Hippocampal formation (tissue), 2 donors: ENCODE measurements around the gene MSI1.
"Not testable (repeated sequence)": the region's sequence is repeated elsewhere in the genome, so short reads cannot be mapped to it uniquely, and the experiment has no call there.

Experiments used
- DNase-seq, 2 donors: peaks; one replicate each; lab custom pipeline; 2025; lab: John Stamatoyannopoulos, UW

MSI1 gene

DNA sequence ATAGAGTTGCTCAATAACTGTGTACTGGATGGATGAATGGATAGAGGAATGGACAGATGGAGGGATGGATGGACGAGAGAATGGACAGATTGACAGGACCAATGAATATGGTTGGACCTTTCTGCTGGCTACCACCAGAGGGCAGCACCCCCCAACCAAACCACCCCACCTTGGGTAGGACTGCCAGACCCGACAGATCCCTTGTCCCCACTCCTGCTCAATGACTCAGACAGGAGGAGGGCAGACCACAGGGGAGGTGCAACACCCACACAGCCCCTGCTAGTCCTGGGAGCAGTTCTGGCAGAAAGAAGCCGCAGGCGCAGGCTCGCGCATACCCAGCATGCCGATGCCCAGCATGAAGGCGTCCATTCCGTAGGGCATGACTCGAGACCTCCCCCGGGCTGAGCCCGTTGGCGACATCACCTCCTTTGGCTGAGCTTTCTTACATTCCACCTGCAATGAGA lies 12.4 kb downstream of the MSI1 start:
- DNase-seq: peak; percentile 69 to 70

DNA sequence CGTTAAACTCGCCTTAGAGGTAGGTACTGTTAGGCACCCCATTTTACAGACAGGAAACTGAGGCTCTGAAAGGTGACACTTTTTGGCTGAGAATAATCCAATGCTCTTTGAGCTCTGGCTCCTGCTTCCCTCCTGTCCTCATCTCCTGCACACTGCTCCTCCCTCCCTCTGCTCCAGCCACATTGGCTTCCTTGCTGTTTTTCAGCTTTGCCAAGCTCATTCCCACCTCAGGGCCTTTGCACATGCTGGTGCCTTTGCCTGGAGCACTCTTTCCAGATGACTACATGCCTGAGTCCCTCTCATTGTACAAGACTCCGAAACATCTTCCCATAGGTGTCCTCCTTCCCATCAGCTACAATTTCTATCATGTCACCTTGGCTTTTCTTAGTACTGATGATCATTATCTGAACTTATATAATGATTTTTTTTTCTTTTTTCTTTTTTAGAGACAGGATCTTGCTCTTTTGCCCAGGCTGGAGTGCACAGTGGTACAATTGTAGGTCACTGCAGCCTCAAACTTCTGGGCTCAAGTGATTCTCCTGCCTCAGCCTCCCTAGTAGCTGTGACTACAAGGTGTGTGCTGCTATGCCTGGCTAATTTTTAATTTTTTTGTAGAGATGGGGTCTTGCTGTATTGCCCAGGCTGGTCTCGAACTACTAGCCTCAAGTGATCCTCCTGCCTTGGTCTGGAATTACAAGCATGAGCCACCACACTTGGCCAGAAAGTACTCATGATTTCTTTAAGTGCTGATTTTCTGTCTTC lies 15.2 kb downstream of the MSI1 start:
- no peak for DNase-seq

DNA sequence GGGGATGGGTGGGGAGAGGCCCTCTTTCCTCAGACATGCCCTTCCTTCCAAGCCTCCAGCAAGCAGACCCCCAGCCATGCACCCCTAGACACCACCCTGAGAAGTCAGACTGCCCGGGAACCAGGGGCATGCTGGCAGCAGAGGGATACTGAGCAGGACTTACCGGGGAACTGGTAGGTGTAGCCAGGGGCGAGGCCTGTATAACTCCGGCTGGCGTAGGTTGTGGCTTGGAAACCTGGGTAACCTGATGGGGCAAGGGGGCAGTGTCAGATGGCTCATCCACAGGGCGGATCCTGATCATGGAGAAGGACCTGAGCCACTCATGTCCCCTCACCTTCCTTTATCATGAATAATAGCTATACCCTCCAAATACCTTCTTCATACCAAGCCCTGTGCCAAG lies 15.8 kb downstream of the MSI1 start:
- no peak for DNase-seq

DNA sequence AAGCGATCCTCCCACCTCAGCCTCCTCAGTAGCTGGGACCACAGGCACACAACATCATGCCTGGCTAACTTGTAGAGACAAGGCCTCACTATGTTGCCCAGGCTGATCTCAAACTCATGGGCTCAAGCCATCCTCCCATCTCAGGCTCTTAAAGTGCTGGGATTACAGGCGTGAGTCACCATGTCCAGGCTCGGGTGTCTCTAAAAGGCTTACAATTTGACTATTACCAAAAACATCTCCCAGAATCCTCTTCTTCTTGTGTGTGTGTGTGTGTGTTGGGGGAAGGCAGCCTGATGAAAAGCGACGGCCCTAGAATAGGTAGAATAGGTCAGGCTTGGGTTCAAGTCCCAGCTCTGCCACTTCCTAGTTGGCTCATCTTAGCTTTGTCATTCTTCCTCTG lies 16.8 kb downstream of the MSI1 start:
- no peak for DNase-seq

DNA sequence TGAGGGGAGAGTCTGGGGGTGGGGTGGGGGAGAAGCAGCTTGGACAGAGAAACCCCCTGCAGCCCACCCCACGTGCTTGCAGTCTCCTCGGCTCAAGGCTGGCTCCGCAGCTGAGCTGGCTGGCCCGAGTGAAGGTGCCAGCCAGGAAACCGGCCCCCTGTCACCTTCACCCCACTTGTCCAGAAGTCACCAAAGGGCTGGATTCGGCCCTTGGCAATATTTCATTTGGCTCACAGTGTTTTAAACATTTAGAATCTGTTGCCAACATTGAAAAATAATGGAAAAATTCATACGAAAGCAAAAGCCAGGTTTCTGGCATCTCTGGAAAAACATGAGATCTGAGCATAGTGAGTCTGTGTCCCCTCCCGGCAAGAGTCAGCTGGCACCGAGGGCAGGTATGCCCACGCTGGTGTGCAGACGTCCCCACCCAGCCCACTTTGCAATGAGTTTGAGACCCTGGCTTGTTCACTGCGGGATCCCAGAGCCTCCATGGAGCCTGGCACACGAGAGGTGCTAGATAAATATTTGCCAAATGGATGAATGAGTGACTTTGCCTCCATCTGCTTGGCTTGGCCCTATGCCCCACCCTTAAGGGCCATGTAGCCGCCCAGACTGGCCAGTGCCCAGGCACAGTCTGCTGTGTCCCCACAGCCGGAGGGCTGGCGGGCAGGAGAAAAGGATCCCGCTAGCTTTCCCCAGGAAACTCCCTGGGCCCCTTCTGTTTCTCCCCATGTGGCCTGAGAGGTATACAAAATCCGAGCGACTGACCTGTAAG lies 18.2 kb downstream of the MSI1 start:
- no peak for DNase-seq

DNA sequence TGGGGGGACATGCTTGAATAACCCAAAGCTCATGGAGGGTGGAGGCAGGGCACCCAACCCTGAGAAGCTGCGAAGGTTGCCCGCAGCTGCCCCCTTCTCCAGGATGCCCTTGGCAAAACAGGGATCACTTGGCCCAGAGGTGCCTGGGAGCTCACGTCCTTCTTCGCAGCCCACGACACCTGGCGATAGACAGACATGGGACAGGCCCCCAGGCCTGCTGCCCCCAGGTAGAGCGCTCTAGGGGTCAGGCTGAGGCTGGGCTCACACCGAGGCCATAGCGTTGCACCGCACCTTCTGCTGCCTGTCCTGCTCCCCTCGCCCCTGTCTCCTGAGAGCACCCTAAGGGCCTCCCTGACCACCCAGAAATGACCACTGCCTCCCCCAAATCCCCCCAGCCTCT lies 21.2 kb downstream of the MSI1 start:
- no peak for DNase-seq

DNA sequence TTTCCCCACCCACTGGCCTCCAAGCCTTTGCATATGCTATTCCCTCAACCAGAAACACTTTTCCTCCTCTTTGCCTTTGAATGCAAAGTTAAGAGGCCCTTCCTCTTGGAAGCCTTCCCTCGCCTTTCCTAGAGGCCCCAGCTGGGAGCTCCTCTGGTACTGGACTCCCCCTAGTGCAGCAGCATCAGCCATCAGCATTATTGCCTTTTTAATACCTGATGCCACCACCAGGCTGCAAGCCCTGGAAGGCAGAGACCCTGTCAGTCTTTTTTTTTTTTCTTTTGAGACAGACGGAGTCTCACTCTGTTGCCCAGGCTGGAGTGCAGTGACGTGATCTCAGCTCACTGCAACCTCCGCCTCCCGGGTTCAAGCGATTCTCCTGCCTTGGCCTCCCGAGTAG lies 22.3 kb downstream of the MSI1 start:
- no peak for DNase-seq

DNA sequence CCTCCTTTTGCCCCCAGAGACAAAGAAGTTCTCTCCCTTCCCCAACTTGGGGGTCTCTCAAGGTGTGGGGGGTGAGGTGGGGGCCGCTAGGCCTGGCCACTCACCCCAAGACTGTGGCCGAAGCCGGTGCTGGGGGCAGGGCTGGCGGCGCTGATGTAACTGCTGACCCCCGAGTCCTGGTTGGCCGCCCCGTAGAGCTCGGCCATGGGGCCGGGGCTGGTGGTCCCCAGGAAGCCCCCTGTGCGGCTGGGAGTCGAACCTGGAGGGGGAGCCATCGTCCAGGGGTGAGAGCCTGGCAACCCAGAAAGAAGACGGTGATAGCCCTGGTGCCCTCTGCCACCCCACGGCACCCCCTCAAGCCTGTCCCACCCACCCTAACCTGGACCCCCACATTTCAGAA lies 22.9 kb downstream of the MSI1 start:
- DNase-seq: no peak

DNA sequence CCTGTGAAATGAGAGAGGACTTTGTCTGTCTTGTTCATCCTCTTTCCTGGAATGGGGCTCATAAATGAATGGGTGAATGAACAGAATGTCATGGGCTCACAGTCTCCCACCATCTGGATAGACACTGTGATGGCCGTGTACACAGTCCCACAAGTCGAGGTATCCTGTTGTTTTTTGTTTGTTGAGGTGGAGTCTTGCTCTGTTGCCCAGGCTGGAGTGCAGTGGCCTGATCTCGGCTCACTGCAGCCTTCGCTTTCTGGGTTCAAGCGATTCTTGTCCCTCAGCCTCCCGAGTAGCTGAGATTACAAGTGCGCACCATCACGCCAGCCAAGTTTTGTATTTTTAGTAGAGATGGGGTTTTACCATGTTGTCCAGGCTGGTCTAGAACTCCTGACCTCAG lies 25.3 kb downstream of the MSI1 start:
- DNase-seq: no peak

DNA sequence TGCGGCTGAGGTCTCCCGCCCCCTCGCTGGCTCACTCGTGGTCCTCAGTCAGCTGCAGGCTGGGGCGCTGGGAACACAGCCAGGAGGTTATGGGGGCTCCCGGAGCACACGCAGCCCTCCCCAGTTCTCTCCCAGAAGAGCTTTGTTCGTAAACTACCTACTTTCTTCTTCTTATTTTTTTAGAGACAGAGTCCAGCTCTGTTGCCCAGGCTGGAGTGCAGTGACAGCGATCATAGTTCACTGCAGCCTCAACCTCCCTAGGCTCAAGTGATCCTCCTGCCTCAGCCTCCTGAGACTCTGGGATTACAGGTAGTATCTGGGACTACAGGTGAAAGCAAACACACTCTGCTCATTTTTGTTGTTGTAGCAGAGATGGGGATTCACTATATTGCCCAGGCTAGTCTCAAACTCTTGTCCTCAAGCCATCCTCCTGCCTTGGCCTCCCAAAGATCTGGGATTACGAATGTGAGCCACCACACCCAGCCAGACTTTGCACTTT lies 25.9 kb downstream of the MSI1 start:
- DNase-seq: no peak

DNA sequence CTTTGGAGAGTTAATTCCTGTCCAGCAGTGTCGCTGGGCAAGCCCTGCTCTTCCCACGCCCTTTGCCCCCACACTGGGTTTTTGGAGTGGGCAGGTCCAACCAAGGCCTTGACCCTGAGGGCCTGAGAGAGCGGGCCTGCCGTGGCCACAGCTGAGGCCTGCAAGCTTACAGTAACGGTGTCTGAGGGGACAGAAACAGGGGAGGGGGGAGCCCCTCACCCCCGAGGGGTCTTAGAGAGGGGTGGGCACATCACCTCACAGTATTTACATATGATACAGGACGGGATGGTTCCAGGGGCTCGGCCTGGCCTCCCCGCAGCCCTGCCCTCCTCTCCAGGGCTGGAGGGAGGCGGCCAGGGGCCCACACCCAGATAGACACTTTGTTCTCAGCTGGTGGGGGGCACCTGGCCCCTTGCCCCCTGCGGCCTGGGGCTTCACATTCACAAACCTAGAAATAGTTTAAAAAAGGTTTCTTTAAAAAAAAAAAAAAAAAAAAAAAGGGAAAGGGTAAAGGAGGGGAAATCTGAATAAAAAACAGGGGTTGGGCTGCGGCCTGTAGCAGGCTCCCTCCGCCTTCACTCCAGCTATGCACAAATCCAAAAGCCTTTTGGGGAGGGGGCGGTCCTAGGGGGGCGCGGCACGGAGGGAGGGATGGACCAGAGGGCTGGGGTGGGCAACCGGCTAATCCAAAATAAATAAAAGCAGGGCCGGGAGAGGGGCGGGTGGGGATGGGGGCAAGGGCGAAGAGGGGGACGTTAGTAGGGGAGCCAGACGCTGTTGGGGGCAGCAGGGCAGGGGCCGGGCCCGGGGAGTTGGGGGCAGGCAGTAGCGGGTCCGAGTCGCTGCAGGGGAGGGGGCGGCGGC lies 26.6 kb downstream of the MSI1 start:
- no peak for DNase-seq

DNA sequence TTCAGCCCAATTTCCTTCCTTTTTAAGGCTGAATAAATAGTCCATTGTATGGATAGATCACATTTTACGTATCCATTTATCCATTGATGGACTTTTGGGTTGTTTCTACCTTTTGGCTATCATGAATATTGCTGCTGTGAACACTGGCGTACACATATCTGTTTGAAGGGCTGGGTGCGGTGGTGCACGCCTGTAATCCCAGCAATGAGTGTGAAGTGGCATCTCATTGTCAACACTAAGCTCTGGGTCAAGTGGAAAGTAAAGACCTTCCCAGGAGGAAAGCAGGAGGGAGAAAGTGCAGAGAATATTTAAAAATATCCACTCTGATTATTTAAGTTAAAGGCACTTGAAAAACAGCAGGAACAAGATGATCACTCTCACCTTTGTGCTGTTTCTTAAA lies 29.7 kb downstream of the MSI1 start:
- no peak for DNase-seq

DNA sequence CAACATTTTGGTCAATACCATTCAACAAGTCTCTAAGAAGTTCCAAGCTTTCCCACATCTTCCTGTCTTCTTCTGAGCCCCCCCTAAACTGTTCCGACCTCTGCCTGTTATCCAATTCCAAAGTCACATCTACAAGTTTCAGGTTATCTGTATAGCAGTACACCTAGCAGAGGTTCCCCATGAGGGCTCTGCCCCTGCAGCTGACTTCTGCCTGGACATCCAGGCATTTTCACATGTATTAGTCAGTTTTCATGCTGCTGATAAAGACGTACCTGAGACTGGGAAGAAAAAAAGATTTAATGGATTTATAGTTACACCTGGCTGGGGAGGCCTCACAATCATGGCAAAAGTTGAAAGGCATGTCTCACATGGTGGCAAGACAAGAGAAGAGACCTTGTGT lies 31.2 kb downstream of the MSI1 start:
- DNase-seq: no peak

DNA sequence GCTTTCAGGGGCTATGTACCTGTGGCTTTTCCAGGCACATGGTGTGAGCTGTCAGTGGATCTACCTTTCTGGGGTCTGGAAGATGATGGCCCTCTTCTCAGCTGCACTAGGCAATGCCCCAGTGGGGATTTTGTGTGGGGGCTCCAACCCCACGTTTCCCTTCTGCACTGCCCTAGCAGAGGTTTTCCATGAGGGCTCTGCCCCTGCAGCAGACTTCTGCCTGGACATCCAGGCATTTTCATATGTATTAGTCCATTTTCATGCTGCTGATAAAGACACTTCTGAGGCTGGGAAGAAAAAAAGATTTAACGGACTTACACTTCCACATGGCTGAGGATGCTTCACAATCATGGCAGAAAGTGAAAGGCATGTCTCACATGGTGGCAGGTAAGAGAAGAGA lies 32.6 kb downstream of the MSI1 start:
- not testable (repeated sequence) for DNase-seq

DNA sequence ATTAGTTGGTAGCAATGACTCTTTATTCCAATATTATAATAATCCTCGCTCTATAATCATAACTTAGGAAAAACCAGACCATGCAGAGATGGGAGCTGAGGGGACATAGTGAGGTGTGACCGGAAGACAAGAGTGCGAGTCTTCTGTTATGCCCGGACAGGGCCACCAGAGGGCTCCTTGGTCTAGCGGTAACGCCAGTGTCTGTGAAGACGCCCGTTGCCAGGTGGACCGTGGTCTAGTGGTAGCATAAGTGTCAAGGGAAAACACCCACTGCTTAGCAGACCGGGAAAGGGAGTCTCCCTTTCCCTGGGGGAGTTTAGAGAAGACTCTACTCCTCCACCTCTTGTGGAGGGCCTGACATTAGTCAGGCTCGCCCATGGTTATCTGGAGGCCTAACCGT lies 33.5 kb downstream of the MSI1 start:
- DNase-seq: peak in 1 of 2 donors; percentile 4

DNA sequence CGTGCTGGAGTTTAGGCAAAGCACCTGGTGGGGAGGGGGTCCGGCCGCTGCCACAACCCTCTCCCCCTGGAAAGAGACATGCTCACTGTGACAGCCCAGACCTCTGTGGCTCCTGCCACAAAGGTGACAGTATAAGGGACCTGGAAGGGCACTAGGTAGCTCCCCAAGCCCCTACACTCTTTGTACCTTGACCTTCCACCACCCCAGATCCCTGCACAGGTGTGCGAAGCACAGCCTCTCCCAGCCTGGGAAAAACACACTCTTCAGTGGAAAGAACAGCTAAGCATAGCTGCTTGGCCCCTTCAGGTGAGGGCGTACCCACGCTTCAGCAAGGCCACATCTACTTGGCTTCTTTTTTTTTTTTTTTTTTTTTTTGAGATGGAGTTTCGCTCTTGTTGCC lies 36.4 kb downstream of the MSI1 start:
- DNase-seq: no peak

DNA sequence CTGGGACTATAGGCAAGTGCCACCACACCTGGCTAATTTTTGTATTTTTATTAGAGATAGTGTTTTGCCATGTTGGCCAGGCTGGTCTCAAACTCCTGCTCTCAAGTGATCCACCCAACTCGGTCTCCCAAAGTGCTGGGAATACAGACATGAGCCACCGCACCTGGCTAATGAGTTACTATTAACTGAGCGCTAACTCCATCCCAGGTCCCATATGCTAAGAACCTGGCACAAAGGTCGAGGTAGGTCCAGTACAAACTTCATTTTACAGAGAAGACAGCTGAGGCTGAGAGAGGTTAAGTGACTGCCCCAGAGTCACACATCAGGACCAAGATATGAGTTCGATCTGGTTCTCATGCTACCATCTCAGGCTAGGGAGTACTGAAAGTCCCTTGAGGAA lies 36.9 kb downstream of the MSI1 start:
- no peak for DNase-seq

DNA sequence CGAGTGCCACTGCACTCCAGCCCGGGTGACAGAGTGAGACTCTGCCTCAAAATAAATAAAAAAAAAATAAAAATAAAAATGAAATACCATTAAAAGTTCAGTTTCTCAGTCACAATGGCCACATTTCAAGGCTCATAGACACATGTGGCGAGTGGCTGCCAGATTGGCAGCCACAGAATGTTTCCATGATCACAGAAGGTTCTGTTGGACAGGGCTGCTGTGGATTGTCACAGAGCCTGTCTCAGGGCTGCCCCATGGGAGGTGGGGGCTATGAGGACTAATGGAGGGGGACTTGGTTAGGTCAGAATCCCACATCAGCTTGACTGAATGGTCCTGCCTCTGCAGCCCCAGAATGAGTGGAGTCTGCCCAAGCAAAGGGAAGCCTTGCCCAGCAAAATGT lies 37.6 kb downstream of the MSI1 start:
- DNase-seq: no peak

DNA sequence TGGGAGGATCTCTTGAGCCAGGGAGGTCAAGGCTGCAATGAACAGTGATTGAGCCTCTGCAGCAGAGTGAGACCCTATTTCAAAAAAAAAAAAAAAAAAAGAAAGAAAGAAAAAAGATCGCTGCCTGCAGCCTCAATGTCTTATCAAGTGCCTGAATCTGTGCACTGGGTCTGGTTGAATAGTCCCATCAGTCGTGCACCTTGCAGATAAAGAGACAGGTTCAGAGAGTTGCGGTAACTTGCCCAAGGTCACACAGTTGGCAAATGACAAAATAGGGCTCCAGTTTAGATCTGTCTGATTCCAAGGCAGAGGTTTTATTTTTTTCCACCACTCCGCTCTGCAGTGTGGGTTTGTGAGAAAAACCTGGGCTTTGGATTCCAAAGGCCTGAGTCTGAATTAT lies 40.7 kb downstream of the MSI1 start:
- no peak for DNase-seq

DNA sequence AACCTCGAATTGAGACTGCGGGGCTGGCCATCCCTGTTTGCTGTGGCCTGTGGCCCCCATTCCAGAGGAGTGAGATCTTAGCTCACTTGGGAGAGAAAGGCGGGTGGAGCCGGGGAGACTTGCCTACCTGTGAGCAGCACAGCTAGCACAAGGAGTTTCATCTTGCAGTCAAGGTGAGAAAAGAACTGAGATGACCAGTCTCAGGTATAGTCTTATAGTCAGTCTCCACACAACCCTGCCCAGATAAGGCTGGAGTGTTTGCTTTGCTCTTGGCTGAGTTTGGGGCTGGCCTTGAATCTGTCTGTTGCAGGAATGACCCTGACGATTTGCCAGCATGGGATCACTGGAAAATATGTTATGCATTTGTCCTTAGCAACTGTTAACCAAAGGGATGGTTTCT lies 41.4 kb downstream of the MSI1 start, which contains the start of gene PLA2G1B:
Gene PLA2G1B, minus strand, starts transcription at position 187 of the 400 bp plus-strand sequence. Its CDS starts 26 bp downstream, at position 161.
- DNase-seq: no peak

DNA sequence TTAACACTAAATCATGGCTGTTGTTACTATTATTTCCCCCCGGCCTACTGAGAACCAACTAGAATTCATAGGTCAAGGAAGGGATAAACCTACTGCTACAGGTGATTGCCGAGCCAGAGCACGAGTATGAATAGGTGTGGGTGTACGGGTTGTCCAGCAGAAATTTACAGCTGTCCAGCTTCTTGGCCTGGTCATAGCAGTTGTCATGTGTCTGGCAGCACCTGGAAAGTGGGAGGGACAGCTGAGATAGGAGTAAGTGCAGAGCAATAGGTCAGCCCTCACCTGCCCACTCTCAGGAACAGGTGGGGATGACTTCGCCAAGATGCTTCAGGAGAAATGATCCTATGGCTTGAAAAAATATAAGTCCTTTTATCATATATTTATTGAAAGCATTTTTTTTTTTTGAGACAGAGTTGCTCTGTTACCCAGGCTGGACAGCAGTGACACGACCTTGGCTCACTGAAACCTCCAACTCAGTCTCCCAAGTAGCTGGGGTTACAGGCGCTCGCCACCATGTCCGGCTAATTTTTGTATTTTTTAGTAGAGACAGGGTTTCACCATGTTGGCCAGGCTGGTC lies 44.0 kb downstream of the MSI1 start:
- no peak for DNase-seq

DNA sequence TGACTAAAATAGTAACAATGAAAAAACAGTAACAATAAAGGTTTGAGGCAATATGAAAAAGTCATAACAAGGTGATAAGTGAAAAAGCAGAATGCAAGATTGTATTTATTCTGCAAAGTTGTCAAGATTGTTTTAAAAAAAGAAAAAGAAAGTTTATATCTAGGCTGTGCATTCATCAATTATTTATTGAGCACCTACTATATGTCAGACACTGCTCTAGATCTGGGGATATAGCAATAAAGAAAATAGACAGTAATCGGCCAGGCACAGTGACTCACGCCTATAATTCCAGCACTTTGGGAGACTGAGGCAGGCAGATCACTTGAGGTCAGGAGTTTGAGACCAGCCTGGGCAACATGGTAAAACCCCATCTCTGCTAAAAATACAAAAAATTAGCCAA lies 45.2 kb downstream of the MSI1 start:
- DNase-seq: no peak
